Keratinocyte (primary cell): ENCODE results near the gene RBM47.

Experiments
- EZH2 ChIP-seq: IDR thresholded peaks from one replicate; pipeline ENCODE4 v1.6.1; 2012; ENCODE audit warnings: inconsistent platforms, mild to moderate bottlenecking, low read length, moderate library complexity
- TF ChIP-seq, protein P1 (sequence below), 3 experiments: IDR thresholded peaks in 1 of 3; conservative IDR thresholded peaks in 1 of 3; optimal IDR thresholded peaks in 1 of 3; 2 replicates in 2 of 3; 3 replicates in 1 of 3; pipeline versions ENCODE3 to v1.5.1; 2011; ENCODE audit warnings: low read length in 3 of 3, mild to moderate bottlenecking in 3 of 3, moderate library complexity in 2 of 3, control low read depth in 1 of 3, inconsistent platforms in 1 of 3; ENCODE audit not compliant: insufficient read depth in 2 of 3; ENCODE audit errors: extremely low read depth in 1 of 3

DNA sequence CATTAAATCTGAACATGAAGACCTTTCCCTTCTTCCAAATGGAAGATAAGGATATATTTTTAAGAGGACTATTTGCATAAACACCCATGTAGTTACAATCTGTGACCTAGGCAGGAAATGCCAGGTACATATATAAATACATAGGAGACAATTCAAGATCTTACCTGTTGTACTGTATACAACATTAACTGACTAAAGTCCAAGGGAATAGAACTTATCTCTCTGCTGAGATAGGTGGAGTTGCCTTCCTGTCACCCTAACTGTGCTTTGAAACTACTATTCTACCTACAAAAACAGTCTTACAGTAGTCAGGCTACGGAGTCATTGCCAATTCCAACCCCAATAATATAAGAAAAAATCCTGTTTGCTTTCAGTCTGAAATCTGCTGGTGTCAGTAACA lies 188.2 kb downstream of the RBM47 start:
- TF ChIP-seq, protein P1, sequence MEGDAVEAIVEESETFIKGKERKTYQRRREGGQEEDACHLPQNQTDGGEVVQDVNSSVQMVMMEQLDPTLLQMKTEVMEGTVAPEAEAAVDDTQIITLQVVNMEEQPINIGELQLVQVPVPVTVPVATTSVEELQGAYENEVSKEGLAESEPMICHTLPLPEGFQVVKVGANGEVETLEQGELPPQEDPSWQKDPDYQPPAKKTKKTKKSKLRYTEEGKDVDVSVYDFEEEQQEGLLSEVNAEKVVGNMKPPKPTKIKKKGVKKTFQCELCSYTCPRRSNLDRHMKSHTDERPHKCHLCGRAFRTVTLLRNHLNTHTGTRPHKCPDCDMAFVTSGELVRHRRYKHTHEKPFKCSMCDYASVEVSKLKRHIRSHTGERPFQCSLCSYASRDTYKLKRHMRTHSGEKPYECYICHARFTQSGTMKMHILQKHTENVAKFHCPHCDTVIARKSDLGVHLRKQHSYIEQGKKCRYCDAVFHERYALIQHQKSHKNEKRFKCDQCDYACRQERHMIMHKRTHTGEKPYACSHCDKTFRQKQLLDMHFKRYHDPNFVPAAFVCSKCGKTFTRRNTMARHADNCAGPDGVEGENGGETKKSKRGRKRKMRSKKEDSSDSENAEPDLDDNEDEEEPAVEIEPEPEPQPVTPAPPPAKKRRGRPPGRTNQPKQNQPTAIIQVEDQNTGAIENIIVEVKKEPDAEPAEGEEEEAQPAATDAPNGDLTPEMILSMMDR (optimal IDR thresholded peaks at IDR 0.05 in 1 of 3, IDR thresholded peaks at IDR 0.05 in 1 of 3, conservative IDR thresholded peaks at IDR 0.05 in 1 of 3; ENCODE audit: extremely low read depth in 1 of 3, insufficient read depth in 2 of 3, low read length in 3 of 3) = no peak
- TF ChIP-seq EZH2 = no peak
